Activated T-cell treated with anti-CD3 and anti-CD28 coated beads, Interleukin-2, amount 50 U/mL, for 1 hour (primary cell): Measurements from ENCODE around the gene HDAC11.
"Not testable (repeated sequence)": the region's sequence is repeated elsewhere in the genome, so short reads cannot be mapped to it uniquely, and the experiment has no call there.

Source experiments
- DNase-seq: peaks from one replicate; pipeline ENCODE4 v3.0.0-alpha.2; 2020

HDAC11 gene

DNA sequence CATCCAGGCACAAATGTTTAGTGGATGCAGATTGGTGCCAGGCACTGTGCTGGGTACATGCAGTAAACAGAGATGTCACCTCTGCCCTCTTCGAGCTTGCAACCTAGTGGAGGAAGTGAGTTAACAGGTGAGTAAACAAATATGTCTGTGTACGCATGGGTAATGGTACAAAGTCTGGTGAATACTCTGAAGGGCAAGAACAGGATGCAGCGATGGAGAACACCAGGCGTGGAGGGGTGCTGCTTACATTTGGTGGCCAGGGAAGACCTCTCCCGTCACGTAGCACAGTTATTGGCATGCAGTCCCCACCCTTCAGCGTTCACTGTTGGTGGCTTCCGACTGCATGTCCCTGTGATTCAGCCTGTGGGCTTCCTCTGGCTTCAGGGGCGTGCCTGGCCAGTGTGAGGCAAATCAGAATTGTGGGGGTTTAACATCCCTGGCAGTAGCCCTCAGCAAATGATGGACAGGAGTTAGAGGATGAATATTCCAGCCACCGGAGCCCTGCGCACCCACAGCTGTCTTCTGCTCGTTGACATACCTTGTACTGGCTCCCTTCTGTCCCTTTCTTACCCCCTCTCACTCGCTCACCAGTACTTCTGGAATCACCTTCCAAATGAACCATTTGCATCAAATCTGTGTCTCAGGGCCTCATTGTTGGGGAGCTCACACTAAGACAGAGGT, 9.1 kb upstream of the HDAC11 start:
- no peak for DNase-seq

DNA sequence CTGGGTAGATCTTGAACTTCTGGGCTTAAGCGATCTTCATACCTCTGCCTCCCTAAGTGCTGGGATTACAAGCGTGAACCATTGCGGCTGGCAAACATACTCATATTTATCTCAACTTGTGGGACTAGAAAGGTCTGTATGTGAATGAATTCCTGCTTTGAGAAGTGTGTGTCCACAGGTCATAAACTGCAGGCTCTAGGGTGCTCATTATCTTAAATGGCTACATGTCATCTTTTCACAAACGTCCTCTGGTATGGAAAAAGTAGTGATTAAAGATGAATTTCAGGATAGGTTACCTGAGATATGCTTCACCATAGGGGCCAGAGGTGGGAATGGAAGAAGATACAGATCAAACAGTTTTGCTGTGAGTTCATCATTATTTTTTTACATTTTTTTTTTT, 7.8 kb upstream of the HDAC11 start:
- no peak for DNase-seq

DNA sequence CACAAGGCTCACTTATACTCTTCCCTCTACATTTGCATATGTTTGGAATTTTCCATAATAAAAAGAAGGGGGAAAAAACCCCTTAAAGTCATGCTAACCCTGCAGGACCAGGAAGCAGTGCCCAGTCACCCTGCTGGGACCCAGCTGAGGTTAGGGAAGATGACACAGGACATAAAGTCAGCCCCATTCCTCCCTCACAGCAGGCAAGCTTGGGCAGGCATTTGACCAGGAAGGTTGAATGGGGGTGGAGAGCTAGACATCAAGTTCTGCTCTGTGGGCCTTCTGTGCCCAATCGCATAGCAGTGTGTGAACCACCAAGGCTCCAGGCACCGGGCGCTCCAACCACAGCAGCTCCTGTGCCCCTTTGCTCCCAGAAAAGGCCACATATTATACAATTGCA, 7.1 kb upstream of the HDAC11 start:
- no peak for DNase-seq

DNA sequence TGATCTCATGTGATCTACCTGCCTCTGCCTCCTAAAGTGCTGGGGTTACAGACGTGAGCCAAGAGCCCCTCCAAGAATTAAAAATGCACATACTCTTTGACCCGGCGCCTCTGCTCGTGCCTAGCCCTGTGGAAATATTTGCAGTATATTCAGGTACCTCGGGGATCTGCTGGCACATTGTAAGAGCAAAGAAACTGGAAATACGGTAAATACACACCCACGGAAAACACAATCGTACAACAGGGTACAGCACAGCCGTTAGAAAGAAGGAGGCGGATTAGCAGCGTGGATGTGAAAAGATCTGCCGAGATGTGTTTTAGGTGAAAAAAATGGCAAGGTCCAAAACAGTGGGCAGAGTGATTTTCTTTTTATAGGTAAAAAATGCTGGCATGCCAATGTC, 6.1 kb upstream of the HDAC11 start:
- no peak for DNase-seq

DNA sequence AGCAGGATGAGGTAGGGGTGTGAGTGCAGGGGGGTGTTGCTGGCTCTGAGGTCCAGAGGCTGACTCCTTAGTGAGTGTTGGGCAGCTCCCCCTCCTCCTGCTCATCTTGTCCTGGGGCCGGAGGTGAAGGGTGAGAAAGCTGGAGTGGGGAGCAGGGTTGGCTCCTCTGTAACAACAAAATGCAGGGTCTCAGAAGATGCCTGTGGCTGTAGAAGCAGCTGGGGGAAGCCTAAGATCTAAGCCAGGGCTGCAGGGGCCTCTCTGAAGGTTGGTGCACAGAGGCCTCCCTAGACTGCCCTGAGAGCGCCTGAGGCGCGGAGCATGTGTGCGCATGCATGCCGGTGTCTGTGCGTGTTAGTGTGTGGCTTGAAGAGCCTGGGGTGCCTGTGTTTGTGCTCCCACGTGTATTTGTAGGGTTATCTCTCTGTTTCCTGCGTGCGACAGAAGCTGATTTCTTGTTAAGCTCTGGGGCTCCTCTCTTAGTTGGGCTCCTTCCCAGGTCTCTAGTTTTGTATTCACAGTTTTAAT, 5.3 kb upstream of the HDAC11 start:
- DNase-seq = no peak

DNA sequence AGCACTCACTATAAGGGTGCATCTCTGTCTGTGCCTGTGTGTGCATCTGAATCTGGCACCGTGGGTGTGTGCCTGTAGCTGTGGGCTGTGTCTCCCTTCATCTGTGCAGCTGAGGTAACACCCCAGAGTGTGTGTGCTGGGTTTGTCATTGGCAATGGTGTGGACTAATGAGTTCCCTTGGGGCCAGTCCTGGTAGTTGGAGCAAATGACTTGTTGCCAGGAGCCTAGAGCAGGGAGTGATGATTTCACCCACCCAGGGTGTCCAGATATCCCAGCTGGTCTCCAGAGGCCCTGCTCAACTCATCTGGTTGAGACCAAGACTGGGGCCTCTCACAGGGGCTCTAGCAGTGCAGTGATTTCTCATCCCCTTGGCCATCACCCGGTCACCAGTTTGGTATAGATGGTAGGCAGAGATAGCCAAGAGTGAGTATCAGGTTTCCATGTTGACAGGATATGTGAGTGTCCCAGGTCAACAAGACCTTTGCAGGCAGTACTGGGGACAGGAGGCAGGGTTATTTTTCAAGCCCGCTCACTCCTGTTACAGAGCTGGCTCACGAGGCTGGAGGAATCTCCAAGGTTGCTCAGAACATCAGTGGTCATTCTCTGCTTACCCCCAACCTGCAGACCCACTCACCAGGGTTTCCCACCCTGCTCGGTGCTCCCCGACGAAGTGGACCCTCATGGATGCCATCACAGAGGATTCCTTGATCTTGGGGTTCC, 4.1 kb upstream of the HDAC11 start:
- no peak for DNase-seq

DNA sequence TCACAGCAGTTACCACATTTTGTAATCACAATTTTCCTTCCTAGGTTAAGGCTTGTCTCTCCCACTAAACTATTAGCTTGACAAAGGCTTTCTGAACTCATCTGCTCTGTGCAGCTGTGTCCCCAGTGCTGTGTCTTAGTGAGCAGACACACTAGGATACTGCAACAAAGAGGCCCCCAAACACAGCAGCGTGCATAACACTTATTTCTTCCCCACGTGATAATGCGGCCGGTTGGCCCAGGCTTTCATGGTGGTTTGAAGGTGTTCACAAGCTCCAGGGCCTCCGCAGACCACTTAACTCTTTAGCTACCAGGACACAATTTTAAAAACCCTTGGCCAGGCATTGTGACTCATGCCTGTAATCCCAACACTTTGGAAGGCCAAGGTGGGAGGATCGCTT, 2.2 kb upstream of the HDAC11 start:
- DNase-seq = no peak

DNA sequence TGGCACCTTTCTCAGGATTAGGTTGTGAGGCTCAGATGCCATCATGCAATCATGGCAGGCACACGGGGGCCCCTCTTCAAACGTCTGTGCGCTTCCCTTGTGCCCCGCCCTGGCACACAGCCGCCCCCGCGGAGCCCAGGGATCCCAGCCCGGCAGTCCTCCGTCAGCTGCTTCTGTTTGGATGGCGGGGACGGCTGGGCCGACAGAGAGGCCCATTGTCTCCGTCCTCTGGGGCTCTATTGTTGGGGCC, 849 bp upstream of the HDAC11 start:
- DNase-seq = no peak

DNA sequence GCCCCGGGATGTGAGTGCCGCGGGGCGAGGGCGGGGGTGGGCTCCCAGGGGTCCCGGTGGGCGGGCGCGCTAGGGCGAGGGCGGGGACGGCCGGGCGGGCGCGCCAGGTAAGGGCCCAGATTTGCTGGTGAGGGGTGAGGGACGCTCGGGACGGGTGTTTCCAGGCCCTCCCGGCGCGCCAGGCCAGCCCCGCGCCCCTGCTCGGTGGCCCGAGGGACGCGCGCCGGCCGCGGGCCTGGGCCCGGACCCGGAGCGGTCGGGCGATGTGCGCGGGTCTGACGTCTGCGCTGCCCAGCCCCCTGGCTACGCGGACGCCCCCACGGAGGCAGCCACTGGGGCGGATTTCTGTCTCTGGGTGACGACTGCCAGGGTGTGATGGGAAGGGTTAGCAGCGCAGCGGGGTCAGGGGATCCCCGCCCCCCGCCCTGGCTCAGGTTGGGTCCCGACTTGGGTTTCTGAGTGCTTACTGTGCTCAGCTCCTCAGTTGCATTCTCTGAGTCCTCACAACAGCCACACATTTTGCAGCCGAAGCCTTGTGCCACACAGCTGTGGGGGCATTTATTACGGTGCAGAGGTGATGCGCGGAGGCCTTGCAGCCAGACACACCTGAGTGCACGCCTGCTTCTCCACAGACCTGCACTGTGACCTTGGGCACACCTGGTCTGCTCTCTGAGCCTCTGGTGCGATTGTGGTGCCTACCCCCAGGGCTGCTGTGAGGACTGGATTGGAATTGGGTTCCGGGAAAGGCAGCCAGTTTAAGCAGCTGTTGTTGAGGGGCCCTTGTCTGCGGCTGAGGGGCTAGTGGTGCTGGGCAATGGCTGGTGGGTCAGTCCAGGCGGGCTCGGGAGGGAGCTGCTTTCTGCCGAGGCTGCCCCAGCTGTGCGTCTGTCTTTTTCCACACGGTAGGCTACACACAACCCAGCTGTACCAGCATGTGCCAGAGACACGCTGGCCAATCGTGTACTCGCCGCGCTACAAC, 523 bp downstream of the HDAC11 start:
- no peak for DNase-seq

DNA sequence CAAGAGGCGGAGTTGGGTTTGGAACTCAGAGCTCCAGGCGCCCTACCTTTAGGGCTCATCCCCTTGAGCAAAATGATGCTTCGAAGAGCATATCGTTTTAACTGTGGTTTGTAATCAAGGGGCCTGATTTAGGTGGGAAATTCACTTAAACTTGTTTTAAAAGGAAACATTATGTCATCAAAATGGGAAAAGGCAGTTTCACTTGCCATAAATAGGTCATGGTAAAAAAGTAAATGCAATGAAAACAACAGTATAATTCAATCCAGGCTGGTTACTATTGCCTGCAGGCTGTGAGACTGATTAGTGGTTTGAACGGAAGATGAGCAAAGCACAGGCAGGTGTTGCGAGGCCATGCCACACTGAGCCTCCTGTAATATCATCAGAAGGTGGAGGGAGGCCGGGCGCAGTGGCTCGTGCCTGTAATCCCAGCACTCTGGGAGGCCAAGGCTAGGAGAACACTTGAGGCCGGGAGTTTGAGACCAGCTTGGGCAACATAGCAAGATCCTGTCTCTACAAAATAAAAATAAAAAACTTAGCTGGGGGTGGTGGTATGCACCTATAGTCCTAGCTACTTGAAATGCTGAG, 2.1 kb downstream of the HDAC11 start:
- DNase-seq = no peak

DNA sequence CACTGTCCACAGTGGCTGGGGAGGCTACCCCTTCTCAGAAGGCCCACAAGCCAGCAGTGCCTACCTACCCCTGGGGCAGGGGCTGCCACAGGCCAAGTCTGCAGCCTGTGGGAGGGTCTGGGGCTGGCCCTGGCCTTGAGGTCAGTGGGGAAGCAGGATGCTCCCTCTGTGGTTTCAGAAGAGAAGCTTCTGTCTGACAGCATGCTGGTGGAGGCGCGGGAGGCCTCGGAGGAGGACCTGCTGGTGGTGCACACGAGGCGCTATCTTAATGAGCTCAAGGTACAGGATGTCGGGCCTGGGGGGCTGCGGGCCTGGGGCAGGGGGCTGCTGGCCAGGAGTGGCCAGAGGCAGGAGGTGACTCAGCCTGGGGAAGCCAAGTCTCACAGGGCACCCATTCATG, 3.2 kb downstream of the HDAC11 start:
- DNase-seq = no peak

DNA sequence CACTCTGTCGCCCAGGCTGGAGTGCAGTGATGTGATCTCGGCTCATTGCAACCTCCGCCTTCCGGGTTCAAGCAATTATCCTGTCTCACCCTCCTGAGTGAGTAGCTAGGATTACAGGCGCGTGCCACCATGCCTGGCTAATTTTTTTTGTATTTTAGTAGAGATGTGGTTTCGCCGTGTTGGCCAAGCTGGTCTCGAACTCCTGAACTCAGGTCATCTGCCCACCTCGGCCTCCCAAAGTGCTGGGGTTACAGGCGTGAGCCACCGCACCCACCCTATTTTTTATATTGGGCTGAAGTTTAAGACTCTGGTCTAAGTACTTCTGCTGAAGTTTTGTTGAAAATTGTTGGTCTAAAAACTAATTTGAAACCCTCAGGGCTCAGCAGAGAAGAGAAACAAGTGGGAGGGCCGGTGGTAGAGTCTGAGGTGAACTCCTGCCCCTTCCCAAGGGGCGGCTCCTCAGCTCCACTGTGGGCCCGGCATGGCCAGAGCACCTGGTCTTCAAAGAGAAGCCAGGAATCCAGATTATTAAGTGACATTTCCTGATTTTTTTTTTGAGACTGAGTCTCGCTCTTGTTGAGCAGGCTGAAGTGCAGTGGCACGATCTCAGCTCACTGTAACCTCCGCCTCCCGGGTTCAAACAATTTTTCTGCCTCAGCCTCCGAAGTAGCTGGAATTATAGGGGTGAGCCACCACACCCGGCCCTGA, 4.0 kb downstream of the HDAC11 start:
- DNase-seq = peak; percentile 7

DNA sequence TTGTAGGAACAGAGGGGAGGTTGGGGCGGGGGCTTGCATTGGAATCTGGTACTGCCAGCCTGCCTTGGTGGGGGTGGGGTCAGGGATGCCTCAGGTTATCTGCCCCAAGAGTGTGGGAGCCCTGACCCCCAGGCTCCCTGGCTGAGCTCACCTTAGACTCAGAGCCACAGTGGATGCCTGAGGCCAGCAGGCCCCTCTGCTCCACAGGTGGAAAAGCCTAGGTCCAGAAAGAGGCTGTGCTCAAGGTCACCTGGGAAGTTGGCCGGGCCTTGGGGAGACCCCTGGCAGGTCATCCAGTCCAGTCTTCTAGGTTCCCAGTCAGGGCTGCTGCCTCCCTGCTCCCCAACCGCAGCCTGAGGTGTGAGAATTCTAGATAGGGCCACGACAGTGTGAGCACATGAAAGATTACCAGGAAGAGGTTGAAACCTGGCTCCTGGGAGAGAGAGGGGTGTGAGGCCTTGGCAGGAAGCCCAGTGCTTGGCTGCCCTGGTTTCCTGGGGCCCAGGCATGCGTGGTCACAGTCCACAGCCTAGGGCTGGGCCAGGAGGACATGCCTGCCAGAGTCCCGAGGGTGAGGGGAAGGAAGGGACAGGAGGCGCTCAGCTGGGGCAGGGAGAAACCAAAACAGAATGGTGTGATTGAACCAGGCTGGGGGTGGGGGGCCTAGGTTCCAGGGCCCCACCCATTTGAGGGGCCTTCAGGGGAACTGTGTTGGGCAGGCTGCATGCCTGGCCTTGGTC, 4.9 kb downstream of the HDAC11 start:
- peak; percentile 21 for DNase-seq

DNA sequence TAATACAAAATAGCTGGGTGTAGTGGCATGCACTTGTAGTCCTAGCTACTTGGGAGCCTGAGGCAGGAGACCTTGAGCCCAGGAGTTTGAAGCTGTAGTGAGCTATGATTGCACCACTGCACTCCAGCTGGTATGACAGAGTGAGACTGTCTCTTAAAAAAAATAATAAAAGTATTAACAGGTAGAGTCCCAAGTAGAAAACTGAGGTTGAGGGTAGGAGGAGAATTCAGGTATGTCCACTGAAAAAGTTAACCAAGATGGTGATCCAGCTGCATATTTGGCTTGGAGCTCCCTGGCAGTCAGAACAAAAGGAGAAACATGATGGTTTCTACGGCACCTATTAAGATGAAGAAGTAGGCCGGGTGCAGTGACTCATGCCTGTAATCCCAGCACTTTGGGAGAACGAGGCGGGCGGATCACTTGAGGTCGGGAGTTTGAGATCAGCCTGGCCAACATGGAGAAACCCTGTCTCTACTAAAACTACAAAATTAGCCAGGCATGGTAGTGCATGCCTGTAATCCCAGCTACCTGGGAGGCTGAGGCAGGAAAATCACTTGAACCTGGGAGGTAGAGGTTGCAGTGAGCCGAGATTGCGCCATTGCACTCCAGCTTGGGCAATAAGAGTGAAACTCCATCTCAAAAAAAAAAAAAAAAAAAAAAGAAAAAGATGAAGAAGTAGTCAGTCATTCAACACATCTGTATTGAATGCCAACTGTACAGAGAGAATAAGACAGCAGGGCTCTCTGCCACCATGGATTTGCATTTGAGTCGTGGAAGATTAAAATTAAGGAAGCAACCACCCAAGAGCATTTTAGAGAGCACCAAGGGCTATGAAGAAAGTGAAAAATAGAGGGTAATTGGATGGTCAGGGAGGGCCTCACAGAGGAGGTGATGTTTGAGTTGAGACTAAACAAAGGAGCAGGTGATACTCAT, 5.8 kb downstream of the HDAC11 start:
- not testable (repeated sequence) for DNase-seq

DNA sequence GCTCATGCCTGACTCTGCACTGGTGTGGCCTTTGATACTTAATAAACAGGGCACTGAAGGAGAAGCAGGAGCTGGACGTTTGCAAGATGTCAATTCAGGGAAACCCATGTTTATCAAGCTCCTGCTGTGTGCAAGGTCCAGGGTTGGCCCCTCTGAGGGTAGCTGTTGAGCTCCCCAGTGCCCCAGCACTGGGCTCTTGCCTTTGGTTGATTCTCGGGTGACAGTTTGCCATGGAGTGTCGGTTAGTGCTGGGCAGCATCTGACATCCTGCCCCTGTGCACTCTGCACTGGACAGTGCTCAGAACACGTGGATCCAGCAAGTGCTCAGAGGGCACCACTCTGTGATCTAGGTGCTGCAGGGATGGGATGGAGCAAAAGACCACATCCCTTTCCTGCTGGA, 7.3 kb downstream of the HDAC11 start:
- no peak for DNase-seq

DNA sequence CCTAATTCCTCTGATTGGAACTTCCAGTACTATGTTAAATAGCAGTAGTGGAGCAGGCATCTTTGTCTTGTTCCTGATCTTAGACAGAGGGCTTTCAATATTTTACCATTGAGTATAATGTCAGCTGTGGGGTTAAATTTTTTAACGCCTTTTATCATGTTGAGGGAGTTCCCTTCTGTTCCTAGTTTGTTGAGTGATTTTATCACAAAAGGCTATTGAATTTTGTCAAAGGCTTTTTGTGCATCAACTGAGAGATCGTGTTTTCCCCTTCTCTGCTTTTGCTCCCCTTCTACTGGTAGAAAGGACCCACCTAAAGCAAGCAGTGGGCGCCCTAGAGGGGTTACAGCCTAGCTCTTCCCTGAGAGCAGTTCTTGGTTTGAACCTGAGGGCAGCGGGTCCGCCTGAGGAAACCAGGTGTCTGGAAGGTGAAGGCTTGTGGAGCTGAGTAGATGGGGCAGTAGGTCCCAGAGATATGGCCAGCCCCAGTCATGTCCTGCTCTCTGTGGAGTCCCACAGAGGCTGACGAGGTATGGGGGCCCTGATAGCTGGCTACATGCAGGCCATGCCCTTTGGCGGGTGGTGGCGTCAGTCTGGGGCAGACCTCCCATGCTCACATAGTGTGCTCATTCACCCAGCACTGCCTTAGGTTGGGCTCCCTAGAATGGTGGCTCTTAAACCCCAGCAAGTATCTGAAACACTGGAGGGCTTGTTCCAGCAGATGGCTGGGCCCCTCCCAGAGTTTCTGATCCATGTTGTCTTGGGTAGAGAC, 11.3 kb downstream of the HDAC11 start:
- peak; percentile 13 for DNase-seq

DNA sequence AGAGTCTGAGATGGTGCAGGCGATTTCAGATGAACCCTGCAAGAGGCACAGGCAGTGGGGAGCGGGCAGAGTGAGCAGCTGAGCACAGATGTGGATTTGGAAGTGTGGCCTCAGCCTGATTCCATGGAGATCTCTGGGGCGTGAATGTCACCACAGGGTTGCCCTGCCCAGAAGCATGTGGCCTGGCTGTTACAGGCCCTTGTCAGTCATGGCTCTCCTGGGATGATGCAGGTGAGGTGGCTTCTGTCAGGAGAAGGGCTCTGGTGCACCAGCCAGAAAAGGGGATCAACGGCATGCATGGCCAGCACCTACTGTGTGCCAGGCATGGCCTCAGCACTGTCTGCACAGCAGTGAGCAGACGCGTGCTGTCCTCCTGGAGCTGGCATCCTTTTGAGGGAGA, 11.9 kb downstream of the HDAC11 start:
- DNase-seq = peak; percentile 10

DNA sequence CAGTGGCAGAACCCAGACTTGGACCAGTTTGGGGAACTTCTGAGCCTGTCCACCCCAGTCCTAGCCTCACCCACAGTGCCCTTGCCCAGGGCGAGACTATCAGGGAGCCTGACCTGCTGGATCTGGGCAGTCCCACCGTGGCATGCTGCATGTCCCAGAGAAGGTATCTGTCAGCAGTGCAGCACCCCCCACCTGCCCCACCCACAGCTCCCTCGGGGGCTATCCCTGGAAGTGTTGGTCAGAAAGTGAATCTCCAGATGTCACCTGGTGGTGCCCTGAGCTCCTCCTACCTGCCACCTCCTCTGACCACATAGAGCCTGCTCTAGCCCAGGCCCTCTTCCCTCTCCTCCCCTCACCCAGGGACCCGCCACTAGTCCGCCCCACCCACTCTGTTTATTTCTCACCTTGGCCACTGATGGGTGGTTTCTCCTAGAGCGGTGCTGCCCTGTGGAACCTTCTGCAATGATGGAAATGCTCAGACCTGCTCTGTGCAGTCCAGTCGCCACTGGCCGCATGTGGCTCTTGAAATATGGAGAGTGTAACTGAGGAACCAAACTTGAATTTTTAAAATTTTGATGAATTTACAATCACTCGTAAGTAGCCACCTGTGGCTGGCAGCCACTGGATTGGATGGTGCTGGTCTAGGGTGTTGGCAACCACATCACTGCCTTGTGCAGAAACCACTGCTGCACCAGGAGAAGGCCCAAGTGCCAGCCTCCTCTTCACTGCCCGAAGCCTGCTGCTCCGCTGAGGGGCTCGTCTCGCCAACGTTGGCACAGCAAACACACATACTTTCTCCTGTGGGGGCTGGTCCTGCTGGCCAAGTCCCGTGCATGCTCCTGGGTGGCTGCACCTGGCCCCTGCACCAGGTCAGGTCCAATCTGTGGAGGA, 13.1 kb downstream of the HDAC11 start:
- DNase-seq = peak; percentile 4
